Measurements from ENCODE around the gene PTPRA.
"Not testable (repeated sequence)": the region's sequence is repeated elsewhere in the genome, so short reads cannot be mapped to it uniquely, and the experiment has no call there.

The PTPRA gene

GRCh38 chr20:3044336-3044965, 171.2 kb downstream of the PTPRA start:
- DNase-seq (ENCODE audit: low spot score) = no peak

DNA sequence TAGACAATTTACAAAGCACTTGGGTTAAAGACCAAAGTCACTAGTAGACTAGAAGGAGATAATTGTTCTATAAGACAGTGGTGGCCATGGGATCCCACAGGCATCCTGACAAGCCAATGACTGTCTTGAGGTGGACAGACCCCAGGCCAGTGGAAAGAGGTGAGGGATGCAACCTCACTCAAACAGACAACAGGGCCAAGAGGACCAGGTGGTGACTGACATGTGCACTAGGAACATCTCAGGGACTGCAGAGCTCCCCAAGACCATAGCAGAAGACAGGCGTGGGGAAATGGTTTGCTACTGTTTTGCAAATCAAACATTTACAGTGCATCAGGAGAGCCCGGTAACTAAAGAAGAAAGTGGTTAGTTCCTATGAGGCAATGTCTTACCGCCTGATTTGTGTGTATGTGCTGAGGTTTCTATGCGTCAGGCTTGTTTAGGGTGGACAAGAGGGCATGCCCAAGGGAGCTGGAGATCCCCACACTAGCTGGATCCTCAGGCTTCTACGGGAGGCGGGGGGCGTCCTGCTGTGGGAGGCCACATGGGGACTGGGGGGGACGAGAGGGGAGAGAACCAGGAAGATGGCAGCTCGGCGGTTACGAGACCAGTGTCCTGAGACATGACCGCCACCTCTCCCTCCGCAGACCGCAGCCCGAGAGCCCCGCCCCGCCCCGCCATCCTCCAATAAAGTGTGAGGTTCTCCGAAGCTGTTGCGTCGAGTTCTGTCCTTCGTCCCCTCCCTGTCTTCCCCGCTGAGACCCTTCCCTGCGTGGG, 171.9 kb downstream of the PTPRA start:
- DNase-seq (ENCODE audit: low spot score) = no peak

GRCh38 chr20:3045816-3046676, 172.8 kb downstream of the PTPRA start, which contains the start of gene MRPS26:
MRPS26 (plus strand) TSS chr20:3046052; CDS start chr20:3046069, 17 bp downstream.
- DNase-seq (ENCODE audit: low spot score) = peak; percentile 95

DNA sequence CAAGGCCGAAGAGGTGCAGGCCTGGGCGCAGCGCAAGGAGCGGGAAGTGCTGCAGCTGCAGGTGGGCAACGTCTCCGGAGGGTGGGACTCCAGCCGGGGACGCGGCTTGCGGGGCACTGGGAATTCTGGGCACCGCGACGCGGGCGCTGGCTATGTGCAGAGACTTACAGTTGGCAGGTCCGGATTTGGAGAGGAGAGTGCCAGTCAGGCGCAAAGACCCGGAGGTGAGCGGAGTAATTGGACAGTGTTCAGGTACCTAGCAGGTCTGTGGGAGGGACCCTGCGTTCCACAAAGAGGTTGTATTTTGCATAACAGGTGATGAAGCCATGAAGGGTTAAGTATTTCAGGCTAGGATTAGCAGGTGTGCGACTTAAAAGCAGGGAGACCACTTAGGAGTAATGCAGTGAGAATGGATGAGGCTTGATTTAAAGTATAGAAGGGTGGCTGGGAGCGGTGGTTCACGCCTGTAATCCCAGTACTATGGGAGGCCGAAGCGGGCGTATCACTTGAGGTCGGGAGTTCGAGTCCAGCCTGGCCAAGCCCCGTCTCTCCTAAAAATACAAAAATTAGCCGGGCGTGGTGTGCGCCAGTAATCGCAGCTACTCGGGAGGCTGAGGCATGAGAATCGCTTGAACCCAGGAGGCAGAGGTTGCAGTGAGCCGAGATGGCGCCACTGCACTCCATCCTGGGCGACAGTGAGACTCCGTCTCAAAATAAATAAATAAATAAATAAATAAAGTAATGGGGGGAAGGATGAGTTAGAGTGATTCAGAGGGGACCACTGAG, 173.6 kb downstream of the PTPRA start:
- no peak for DNase-seq (ENCODE audit: low spot score)

DNA sequence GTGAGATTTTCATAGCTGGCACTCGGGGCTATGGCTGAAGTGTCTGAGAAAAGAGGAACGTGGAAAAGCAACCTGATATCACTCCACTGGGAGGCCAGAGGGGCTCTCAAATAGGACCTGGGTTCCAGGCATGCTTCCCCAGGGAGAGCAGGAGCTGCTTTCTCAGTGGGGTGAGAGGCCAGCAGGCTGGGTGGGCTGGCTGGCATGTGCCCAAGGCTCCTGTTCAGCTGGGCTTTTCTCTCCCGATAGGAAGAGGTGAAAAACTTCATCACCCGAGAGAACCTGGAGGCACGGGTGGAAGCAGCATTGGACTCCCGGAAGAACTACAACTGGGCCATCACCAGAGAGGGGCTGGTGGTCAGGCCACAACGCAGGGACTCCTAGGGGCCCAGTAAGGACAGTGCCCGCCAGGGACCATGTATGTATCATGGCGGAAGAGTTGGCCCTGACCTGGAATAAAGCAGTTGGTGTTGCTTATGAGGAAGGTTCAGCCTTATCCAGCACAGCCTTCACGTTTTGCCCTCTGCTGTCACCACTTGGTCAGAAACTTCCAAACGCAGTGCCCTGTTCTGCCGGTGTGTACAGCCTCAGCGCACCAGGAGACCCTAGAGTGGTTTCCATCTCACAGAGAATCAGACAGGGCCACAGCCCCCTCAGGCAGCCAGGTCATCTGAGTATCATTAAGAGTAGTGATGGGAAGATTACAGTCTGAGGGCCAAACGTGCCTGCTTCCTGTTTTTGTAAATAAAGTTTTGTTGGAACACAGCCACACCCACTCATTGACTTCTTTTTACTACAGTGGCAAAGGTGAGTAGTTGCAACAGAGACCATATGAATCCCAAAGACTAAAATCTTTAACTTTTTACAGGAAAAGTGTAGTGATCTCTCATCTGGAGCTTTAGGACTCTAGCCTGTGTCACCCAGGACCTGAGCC, 174.5 kb downstream of the PTPRA start:
- DNase-seq (ENCODE audit: low spot score) = no peak

- DNase-seq (ENCODE audit: low spot score) = no peak
Measured at GRCh38 chr20:3051385-3052019, 178.2 kb downstream of the PTPRA start.

GRCh38 chr20:3059489-3059888, 186.2 kb downstream of the PTPRA start:
- DNase-seq (ENCODE audit: low spot score) = no peak

DNA sequence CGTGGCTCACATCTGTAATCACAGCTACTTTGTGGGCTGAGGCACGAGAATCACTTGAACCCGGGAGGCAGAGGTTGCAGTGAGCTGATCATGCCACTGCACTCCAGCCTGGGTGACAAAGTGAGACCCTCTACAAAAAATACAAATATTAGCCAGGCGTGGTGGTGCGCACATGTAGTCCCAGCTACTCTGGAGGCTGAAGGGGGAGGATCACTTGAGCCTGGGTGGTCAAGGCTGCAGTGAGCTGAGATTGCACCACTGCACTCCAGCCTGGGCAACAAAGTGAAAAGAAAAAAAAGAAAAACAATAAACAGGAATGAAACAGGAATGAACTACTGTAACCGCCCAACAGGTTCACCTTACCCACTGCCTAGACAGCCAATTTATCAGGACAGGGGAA, 190.8 kb downstream of the PTPRA start:
- DNase-seq (ENCODE audit: low spot score) = not testable (repeated sequence)

DNA sequence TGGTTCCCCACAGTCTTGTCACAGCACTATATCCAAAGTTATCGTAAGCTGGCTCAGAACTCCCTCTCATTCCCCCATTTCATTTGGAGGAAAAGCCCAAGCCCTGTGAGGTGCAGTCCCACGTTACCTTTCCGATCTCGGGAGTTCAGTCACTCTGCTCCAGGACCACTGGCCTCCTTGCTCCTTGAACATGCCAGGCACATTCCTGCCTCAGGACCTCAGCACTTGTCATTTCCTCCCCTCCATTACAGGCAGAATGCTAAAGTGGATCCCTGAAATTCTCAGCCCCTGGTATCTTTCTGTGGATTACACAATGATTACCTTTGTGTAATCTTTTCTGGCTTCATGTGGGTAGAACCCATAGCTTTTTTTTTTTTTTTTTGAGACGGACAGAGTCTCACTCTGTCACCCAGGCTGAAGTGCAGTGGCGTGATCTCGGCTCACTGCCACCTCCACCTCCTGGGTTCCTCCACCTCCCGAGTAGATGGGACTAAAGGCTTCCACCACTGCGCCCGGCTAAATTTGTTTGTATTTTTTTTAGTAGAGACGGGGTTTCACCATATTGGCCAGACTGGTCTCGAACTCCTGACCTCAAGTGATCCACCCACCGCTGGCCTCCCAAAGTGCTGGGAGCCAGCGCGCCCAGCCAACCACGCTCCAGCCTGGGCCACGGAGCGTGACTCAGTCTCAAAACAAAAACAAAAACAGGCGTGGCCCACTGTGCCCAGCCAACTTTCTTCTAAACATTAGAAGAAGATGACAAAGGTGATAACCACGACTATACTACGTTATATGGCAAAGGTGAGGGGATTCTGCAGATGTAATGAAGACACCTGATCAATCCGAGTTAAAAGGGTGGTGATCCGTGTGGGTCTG, 194.1 kb downstream of the PTPRA start:
- no peak for DNase-seq (ENCODE audit: low spot score)

DNA sequence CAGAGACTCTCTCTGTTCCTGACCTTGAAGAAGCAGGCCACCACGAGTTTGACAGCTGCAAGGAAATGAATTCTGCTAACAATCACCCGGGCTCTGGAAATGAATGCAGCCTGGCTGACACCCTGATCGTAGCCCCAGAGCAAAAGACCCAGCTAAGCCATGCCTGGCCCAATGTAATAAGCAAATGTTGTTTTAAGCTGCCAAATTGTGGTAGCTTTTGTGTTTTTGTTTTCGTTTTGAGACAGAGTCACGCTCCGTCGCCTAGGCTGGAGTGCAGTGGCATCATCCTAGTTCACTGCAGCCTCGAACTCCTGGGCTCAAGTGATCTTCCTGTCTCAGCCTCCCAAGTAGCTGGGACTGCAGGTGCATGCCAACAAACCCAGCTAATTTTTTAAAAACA, 194.8 kb downstream of the PTPRA start:
- no peak for DNase-seq (ENCODE audit: low spot score)

GRCh38 chr20:3068986-3069900, 196.0 kb downstream of the PTPRA start:
- no peak for DNase-seq (ENCODE audit: low spot score)

DNA sequence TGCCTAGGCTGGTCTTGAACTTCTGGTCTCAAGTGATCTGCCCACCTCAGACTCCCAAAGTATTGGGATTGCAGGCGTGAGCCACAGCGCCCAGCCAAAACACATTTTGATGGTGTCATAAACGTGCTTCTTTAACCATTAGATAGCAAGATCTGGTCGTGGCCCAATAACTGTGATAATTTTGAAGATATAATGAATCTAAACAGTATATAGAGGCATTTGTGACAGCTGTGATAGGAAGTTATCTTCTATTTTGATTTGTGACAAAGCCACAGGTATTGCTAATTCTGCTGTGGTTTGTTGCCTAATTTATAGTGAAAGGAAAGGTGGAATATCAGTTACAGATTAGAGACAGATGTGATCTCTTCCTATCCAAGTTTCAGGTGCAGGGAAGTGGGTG, 197.4 kb downstream of the PTPRA start:
- no peak for DNase-seq (ENCODE audit: low spot score)

DNA sequence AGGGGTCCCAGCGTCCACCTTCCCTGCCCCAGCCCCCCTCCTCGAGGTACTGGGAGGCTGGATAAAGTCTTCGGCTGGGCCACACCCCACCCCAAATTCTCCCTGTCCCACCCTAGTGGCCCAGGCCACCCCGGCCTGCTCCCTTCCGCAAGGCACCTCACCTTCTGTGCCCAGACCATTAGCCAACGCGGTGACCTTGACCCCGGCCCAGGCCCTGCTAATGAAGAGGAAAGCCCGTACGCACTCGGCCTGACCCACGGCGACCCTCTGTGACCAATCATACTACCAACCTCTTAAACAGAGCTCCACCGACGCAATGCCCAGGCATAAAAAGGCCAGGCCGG, 198.0 kb downstream of the PTPRA start:
- no peak for DNase-seq (ENCODE audit: low spot score)

GRCh38 chr20:3071610-3072529, 198.6 kb downstream of the PTPRA start, which contains the start of gene OXT:
OXT (plus strand) TSS chr20:3071620; CDS start chr20:3071656, 36 bp downstream.
- DNase-seq (ENCODE audit: low spot score) = peak; percentile 67

DNA sequence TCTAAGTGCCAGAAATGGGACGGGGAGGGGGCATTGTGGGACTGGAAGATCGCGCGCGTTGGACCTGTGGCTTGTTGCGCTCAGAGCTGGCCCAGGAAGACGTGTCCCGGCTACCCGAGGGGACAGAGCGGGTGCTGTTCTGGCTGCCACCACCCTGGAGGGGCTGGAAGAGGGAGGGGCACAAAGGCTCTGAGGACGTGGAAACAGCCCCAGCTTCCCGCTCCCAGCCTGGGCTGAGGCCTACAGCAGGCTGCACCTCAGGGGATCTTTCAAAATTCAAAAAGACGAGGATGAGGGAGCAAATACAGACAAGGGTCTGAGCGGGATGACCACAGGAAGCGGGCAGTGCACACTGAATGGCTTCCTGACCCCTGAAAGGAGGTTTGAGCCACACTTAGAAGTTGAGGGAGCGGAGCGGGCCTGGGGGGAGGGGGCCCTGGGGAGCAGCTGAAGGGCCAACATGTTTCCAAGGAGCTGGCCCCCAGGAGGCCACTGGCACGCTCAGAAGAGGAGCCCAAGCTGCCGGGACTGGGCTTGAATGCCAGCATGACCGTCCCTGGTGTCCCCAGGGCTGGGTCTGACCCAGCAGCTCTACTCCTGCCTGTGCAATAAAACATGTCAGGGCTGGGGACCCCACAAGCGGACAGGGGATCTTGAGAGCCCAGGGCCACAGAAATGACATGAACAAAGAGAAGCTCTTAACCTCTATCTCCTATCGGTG, 199.4 kb downstream of the PTPRA start:
- DNase-seq (ENCODE audit: low spot score) = no peak

GRCh38 chr20:3073251-3073643, 200.0 kb downstream of the PTPRA start:
- DNase-seq (ENCODE audit: low spot score) = not testable (repeated sequence)
